OCI-LY7 (cell line): ENCODE results near the gene MAPRE2.

Source experiments
- EZH2phosphoT487 ChIP-seq: fragments of 200-600 bp; sonication (generic); IDR thresholded peaks from 2 replicates; pipeline ENCODE4 v1.6.1; 2018; ENCODE audit warnings: low read depth, borderline replicate concordance, mild to moderate bottlenecking, mixed run types, antibody characterized with exemption, low read length, moderate library complexity, mixed read lengths
- TF ChIP-seq, protein P1 (sequence below): fragments of 200-600 bp; sonication (generic); conservative IDR thresholded peaks from 2 replicates; pipeline ENCODE4 v1.5.1; 2014; ENCODE audit warnings: mild to moderate bottlenecking, antibody characterized with exemption, low read length, moderate library complexity, mixed read lengths

DNA sequence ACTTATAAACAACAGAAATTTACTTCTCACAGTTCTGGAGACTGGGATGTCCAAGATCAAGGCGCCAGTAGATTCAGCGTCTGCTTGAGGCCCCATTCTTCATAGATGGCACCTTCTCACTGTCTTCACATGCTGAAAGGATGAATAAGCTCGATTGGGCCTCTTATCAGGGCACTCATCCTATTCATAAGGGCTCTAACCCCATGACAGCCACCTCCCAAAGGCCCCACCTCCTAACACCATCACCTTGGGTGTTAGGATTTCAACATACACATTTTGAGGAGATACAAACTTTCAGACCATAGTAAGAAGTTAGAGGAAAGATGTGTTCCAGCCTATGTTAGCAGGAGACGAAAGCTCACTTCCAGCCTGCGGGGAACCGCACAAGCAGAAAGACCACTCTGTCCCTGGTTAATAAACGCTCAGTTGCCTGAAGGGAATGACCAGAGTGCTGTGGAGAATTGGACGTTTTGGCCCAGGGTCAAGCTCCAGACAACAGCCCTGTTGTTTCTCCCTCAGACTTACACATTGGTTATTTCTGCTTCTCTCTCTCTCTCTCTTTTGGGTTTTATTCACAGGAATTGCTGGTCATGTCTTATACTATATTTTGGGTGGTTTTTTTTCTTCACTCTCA, 90.3 kb downstream of the MAPRE2 start:
- TF ChIP-seq, protein P1, sequence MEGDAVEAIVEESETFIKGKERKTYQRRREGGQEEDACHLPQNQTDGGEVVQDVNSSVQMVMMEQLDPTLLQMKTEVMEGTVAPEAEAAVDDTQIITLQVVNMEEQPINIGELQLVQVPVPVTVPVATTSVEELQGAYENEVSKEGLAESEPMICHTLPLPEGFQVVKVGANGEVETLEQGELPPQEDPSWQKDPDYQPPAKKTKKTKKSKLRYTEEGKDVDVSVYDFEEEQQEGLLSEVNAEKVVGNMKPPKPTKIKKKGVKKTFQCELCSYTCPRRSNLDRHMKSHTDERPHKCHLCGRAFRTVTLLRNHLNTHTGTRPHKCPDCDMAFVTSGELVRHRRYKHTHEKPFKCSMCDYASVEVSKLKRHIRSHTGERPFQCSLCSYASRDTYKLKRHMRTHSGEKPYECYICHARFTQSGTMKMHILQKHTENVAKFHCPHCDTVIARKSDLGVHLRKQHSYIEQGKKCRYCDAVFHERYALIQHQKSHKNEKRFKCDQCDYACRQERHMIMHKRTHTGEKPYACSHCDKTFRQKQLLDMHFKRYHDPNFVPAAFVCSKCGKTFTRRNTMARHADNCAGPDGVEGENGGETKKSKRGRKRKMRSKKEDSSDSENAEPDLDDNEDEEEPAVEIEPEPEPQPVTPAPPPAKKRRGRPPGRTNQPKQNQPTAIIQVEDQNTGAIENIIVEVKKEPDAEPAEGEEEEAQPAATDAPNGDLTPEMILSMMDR = no peak
- TF ChIP-seq EZH2phosphoT487 = no peak
